RWPE2 (cell line): ENCODE data around the gene UIMC1.

Source experiments
- ATAC-seq: fragments of 200-7000 bp; cut with Tn5 transposase; 3 replicates; pipeline ENCODE4 v1.9.1; 2021; ENCODE audit warnings: low read depth
- DNase-seq: peaks from one replicate; pipeline ENCODE4 v3.0.0-alpha.2; 2020; ENCODE audit warnings: low spot score
- H3K27ac ChIP-seq: fragments of 450-650 bp; 2 replicates; pipeline ENCODE4 v1.5.1; 2017; ENCODE audit warnings: mild to moderate bottlenecking; ENCODE audit not compliant: poor library complexity, severe bottlenecking
- H3K27me3 ChIP-seq: fragments of 250-450 bp; sonication (Bioruptor Pico); 2 replicates; pipeline ENCODE4 v1.5.1; 2021; ENCODE audit warnings: mild to moderate bottlenecking, moderate library complexity; ENCODE audit not compliant: insufficient read depth, poor library complexity, severe bottlenecking
- H3K36me3 ChIP-seq: fragments of 250-450 bp; sonication (Bioruptor Pico); 2 replicates; pipeline ENCODE4 v1.5.1; 2020; ENCODE audit warnings: low read depth, mild to moderate bottlenecking, moderate library complexity
- H3K4me1 ChIP-seq: fragments of 250-450 bp; sonication (Bioruptor Pico); 2 replicates; pipeline ENCODE4 v1.5.1; 2021; ENCODE audit warnings: mild to moderate bottlenecking, moderate library complexity; ENCODE audit not compliant: insufficient read depth, poor library complexity, severe bottlenecking
- H3K4me3 ChIP-seq: fragments of 250-450 bp; sonication (Bioruptor Pico); 2 replicates; pipeline ENCODE4 v1.5.1; 2021; ENCODE audit warnings: mild to moderate bottlenecking, moderate library complexity; ENCODE audit not compliant: severe bottlenecking
- H3K9me3 ChIP-seq: fragments of 250-450 bp; sonication (Bioruptor Pico); 2 replicates; pipeline ENCODE4 v1.5.1; 2021; ENCODE audit warnings: mild to moderate bottlenecking, moderate library complexity; ENCODE audit not compliant: severe bottlenecking
- CTCF ChIP-seq: fragments of 450-650 bp; IDR thresholded peaks from one replicate; pipeline ENCODE4 v1.5.1; 2017; ENCODE audit warnings: mild to moderate bottlenecking, moderate library complexity; ENCODE audit not compliant: poor library complexity, severe bottlenecking

Gene UIMC1

DNA sequence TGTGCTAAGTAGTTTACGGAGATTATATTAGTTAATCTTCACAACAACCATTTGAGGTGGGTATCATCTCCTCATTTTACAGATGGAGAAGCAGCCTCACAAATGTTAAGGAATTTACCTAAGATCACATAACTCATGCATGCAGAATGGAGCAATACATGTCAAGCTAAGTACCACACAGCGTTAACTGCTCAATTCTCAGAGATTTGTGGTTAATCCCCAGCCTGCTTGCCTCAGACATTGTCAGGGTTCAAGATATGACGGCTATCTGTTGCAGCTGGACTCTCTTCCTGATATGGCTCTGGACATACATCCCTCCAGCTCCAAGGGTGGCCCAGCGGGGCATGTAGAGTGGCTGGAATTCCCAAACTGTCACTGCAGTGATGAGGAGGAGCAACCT is 8.6 kb upstream of the UIMC1 start:
- Histone ChIP-seq H3K27ac (no peak overlapping the region), H3K4me1 (no peaks in the 10 kb centered on the region), H3K9me3 (no peaks in the 10 kb centered on the region), H3K27me3 (no peaks in the 10 kb centered on the region), H3K36me3 (no peaks in the 10 kb centered on the region), H3K4me3 (no peak overlapping the region)
- ATAC-seq (no peak), DNase-seq (no peak)
- no peak for TF ChIP-seq CTCF

DNA sequence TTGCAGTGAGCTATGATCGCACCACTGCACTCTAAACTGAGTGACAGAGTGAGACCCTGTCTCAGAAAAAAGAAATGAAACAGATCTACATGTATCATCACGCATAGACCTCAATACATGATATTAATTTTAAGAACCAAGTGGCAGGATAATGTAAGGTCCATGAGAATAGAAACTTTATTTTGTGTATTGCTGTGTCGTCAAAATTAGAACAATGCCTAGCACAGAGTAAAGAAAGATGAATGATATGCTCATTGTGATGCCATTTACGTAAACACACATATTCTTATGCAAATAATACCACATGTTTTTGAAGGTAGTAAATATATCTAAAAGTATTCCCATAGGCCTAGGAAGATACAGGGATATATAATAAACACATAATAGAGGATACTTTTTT is 3.6 kb upstream of the UIMC1 start:
- Histone ChIP-seq H3K4me1 (no peaks in the 10 kb centered on the region), H3K27me3 (no peaks in the 10 kb centered on the region), H3K9me3 (no peaks in the 10 kb centered on the region), H3K36me3 (0 out of 2 replicates have a peak, but pooled peaks cover 3% of the 10 kb centered on the region), H3K4me3 (no peak overlapping the region), H3K27ac (no peak overlapping the region)
- ATAC-seq, result no peak
- DNase-seq, result no peak
- TF ChIP-seq CTCF, result no peak

DNA sequence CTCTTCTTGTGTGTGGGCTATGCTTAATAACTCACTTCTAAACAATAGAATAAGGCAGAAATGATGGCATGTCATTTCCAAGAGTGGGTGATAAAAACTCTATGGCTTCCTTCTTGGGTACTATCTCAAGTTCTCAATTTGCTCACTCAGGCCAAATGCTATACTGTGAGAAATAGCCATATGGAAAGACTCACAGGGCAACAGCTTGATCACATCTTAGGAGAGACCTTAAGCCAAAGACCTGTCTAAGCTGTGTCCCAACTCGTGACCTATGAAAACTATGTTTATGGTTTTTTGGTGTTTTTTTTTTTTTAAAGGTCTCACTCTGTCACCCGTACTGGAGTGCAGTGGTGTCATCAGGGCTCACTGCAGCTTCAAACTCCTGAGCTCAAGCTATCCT is 2.1 kb upstream of the UIMC1 start:
- Histone ChIP-seq H3K27me3 (no peaks in the 10 kb centered on the region), H3K4me3 (no peak overlapping the region), H3K9me3 (no peaks in the 10 kb centered on the region), H3K36me3 (peaks cover 15% of the 10 kb centered on the region; the same call in 1 of the 2 replicates), H3K4me1 (peaks cover 14% of the 10 kb centered on the region), H3K27ac (no peak overlapping the region)
- ATAC-seq, result no peak
- no peak for TF ChIP-seq CTCF
- no peak for DNase-seq

GRCh38 chr5:177005619-177006264 is 837 bp downstream of the UIMC1 start:
- peak overlapping the region; percentile 80 for H3K4me3 ChIP-seq
- no peaks in the 10 kb centered on the region for H3K27me3 ChIP-seq
- peaks cover 18% of the 10 kb centered on the region for H3K4me1 ChIP-seq
- ATAC-seq (peak; percentile 73), DNase-seq (peak; percentile 81)
- TF ChIP-seq CTCF, result peak; percentile 79
- no peaks in the 10 kb centered on the region for H3K9me3 ChIP-seq
- H3K36me3 ChIP-seq, result peaks cover 36% of the 10 kb centered on the region
- peak overlapping the region; percentile 77 for H3K27ac ChIP-seq

GRCh38 chr5:177004961-177005360 is 1.6 kb downstream of the UIMC1 start:
- no peak for ATAC-seq
- Histone ChIP-seq H3K4me3 (peak overlapping the region; percentile 80), H3K9me3 (no peaks in the 10 kb centered on the region), H3K36me3 (peaks cover 37% of the 10 kb centered on the region), H3K27me3 (no peaks in the 10 kb centered on the region), H3K27ac (no peak overlapping the region), H3K4me1 (peaks cover 18% of the 10 kb centered on the region)
- no peak for DNase-seq
- TF ChIP-seq CTCF, result no peak
